SK-N-SH treated with all-trans-retinoic acid at 6 μM for 48 hours (cell line): ENCODE data around the gene NUDT11.
"Not testable (repeated sequence)": the region's sequence is repeated elsewhere in the genome, so short reads cannot be mapped to it uniquely, and the experiment has no call there.

ENCODE experiments used
- ATAC-seq: fragments of 200-7000 bp; cut with Tn5 transposase; 3 replicates; pipeline ENCODE4 v1.9.1; 2020; ENCODE audit warnings: mild to moderate bottlenecking, moderate library complexity
- BACH2 ChIP-seq: fragments of 250-450 bp; sonication (Bioruptor Pico); IDR thresholded peaks from 2 replicates; pipeline ENCODE4 v1.9.0; 2021; ENCODE audit warnings: mild to moderate bottlenecking, borderline replicate concordance
- CREB5 ChIP-seq: fragments of 250-450 bp; sonication (Bioruptor Pico); IDR thresholded peaks from 2 replicates; pipeline ENCODE4 v1.5.1; 2020; ENCODE audit warnings: low read depth, mild to moderate bottlenecking, moderate library complexity
- CSDC2 ChIP-seq: fragments of 250-450 bp; sonication (Bioruptor Pico); IDR thresholded peaks from 2 replicates; pipeline ENCODE4 v1.5.0; 2020; ENCODE audit warnings: mild to moderate bottlenecking, moderate library complexity
- ESRRG ChIP-seq: fragments of 250-450 bp; sonication (Bioruptor Pico); IDR thresholded peaks from 2 replicates; pipeline ENCODE4 v1.6.1; 2021; ENCODE audit warnings: mild to moderate bottlenecking
- GLIS3 ChIP-seq: fragments of 250-450 bp; sonication (Bioruptor Pico); IDR thresholded peaks from 2 replicates; pipeline ENCODE4 v1.5.0; 2020; ENCODE audit warnings: mild to moderate bottlenecking, moderate library complexity
- OSR1 ChIP-seq: fragments of 250-450 bp; sonication (Bioruptor Pico); IDR thresholded peaks from 2 replicates; pipeline ENCODE4 v1.8.0; 2022; ENCODE audit warnings: moderate library complexity, mild to moderate bottlenecking, inconsistent platforms
- PATZ1 ChIP-seq: fragments of 250-450 bp; sonication (Bioruptor Pico); IDR thresholded peaks from 2 replicates; pipeline ENCODE4 v1.8.0; 2020; ENCODE audit warnings: mild to moderate bottlenecking, moderate library complexity, borderline replicate concordance
- POU6F1 ChIP-seq: fragments of 250-450 bp; sonication (Bioruptor Pico); IDR thresholded peaks from 2 replicates; pipeline ENCODE4 v1.8.0; 2021; ENCODE audit warnings: low read depth, mild to moderate bottlenecking, moderate library complexity, borderline replicate concordance
- PPARA ChIP-seq: fragments of 250-450 bp; sonication (Bioruptor Pico); IDR thresholded peaks from 2 replicates; pipeline ENCODE4 v1.5.0; 2020; ENCODE audit warnings: mild to moderate bottlenecking, borderline replicate concordance
- TOX ChIP-seq: fragments of 250-450 bp; sonication (Bioruptor Pico); IDR thresholded peaks from 2 replicates; pipeline ENCODE4 v1.8.0; 2021; ENCODE audit warnings: mild to moderate bottlenecking, moderate library complexity, borderline replicate concordance
- TSHZ2 ChIP-seq: fragments of 250-450 bp; sonication (Bioruptor Pico); IDR thresholded peaks from 2 replicates; pipeline ENCODE4 v1.5.0; 2020; ENCODE audit warnings: mild to moderate bottlenecking, moderate library complexity
- ZC3H10 ChIP-seq: fragments of 250-450 bp; sonication (Bioruptor Pico); IDR thresholded peaks from 2 replicates; pipeline ENCODE4 v1.5.1; 2021; ENCODE audit warnings: mild to moderate bottlenecking, moderate library complexity
- ZFP3 ChIP-seq: fragments of 250-450 bp; sonication (Bioruptor Pico); IDR thresholded peaks from 2 replicates; pipeline ENCODE4 v1.5.0; 2020; ENCODE audit warnings: mild to moderate bottlenecking, moderate library complexity
- ZFP30 ChIP-seq: fragments of 450-650 bp; formaldehyde crosslinking; IDR thresholded peaks from 2 replicates; pipeline ENCODE4 v1.5.0; 2022; ENCODE audit warnings: mild to moderate bottlenecking, moderate library complexity
- ZNF565 ChIP-seq: fragments of 450-650 bp; formaldehyde crosslinking; conservative IDR thresholded peaks from 2 replicates; pipeline ENCODE4 v1.5.0; 2020; ENCODE audit warnings: low read depth, mild to moderate bottlenecking, moderate library complexity
- ZNF70 ChIP-seq: fragments of 450-650 bp; formaldehyde crosslinking; IDR thresholded peaks from 2 replicates; pipeline ENCODE4 v1.5.0; 2020; ENCODE audit warnings: mild to moderate bottlenecking, moderate library complexity
- ZNF8 ChIP-seq: fragments of 450-650 bp; formaldehyde crosslinking; IDR thresholded peaks from 2 replicates; pipeline ENCODE4 v1.5.0; 2020; ENCODE audit warnings: mild to moderate bottlenecking, moderate library complexity

The NUDT11 gene

GRCh38 chrX:51496501-51497291 lies at the start of gene NUDT11:
TSS of gene NUDT11 (minus strand) at chrX:51496592. CDS start at chrX:51496444, 148 bp downstream.
- ATAC-seq, result peak; percentile 94
- TF ChIP-seq PATZ1 (CRISPR knock-in tag), result no peak
- no peak for TF ChIP-seq TSHZ2 (CRISPR knock-in tag)
- no peak for TF ChIP-seq CSDC2 (CRISPR knock-in tag)
- no peak for TF ChIP-seq ZC3H10
- TF ChIP-seq ESRRG (CRISPR knock-in tag), result no peak
- TF ChIP-seq TOX (CRISPR knock-in tag), result no peak

GRCh38 chrX:51520393-51520792 lies 24.0 kb upstream of the NUDT11 start:
- ATAC-seq, result no peak
- TF ChIP-seq TOX (CRISPR knock-in tag) (no peak), ZNF70 (CRISPR knock-in tag) (no peak), ZFP30 (no peak), CREB5 (no peak), BACH2 (no peak), ZNF8 (CRISPR knock-in tag) (no peak), ZFP3 (CRISPR knock-in tag) (no peak), POU6F1 (CRISPR knock-in tag) (no peak), ZNF565 (CRISPR knock-in tag) (no peak), OSR1 (CRISPR knock-in tag) (no peak), PPARA (no peak)

GRCh38 chrX:51519131-51519530 lies 22.7 kb upstream of the NUDT11 start:
- ATAC-seq, result not testable (repeated sequence)

GRCh38 chrX:51507551-51507950 lies 11.2 kb upstream of the NUDT11 start:
- TF ChIP-seq PATZ1 (CRISPR knock-in tag) (no peak), GLIS3 (no peak), PPARA (no peak)
- TF ChIP-seq, all 23 proteins: peak for 0
- ATAC-seq, result no peak

- peak; percentile 68 for ATAC-seq
Measured at GRCh38 chrX:51495701-51496488, 497 bp downstream of the NUDT11 start.
